ENCODE data around the gene GNG4.
"Not testable (repeated sequence)": the region's sequence is repeated elsewhere in the genome, so short reads cannot be mapped to it uniquely, and the experiment has no call there.

GNG4 gene

GRCh38 chr1:235582130-235582529 is 67.5 kb downstream of the GNG4 start:
- DNase-seq (ENCODE audit: low read depth): no peak

- DNase-seq (ENCODE audit: low read depth): no peak
Measured at GRCh38 chr1:235579891-235580290, 69.7 kb downstream of the GNG4 start.

GRCh38 chr1:235575597-235575996 is 74.0 kb downstream of the GNG4 start:
- DNase-seq (ENCODE audit: low read depth): no peak

GRCh38 chr1:235573880-235574279 is 75.7 kb downstream of the GNG4 start:
- no peak for DNase-seq (ENCODE audit: low read depth)

- DNase-seq (ENCODE audit: low read depth): not testable (repeated sequence)
Measured at GRCh38 chr1:235572971-235573370, 76.6 kb downstream of the GNG4 start.

- DNase-seq (ENCODE audit: low read depth): no peak
Measured at GRCh38 chr1:235571482-235571881, 78.1 kb downstream of the GNG4 start.

- no peak for DNase-seq (ENCODE audit: low read depth)
Measured at GRCh38 chr1:235567812-235568503, 81.6 kb downstream of the GNG4 start.

- DNase-seq (ENCODE audit: low read depth): no peak
Measured at GRCh38 chr1:235566084-235566483, 83.5 kb downstream of the GNG4 start.

GRCh38 chr1:235563513-235564061 is 86.0 kb downstream of the GNG4 start:
- no peak for DNase-seq (ENCODE audit: low read depth)

- DNase-seq (ENCODE audit: low read depth): no peak
Measured at GRCh38 chr1:235562589-235562988, 87.0 kb downstream of the GNG4 start.

GRCh38 chr1:235558621-235559169 is 90.9 kb downstream of the GNG4 start:
- DNase-seq (ENCODE audit: low read depth): no peak

GRCh38 chr1:235557495-235557894 is 92.1 kb downstream of the GNG4 start:
- no peak for DNase-seq (ENCODE audit: low read depth)

- DNase-seq (ENCODE audit: low read depth): no peak
Measured at GRCh38 chr1:235556807-235557206, 92.8 kb downstream of the GNG4 start.

GRCh38 chr1:235553112-235553551 is 96.5 kb downstream of the GNG4 start:
- DNase-seq (ENCODE audit: low read depth): no peak

GRCh38 chr1:235552146-235552716 is 97.4 kb downstream of the GNG4 start:
- DNase-seq (ENCODE audit: low read depth): no peak

GRCh38 chr1:235549351-235550139 is 100.0 kb downstream of the GNG4 start:
- DNase-seq (ENCODE audit: low read depth): no peak

- DNase-seq (ENCODE audit: low read depth): not testable (repeated sequence)
Measured at GRCh38 chr1:235546369-235547155, 103.0 kb downstream of the GNG4 start.

GRCh38 chr1:235545292-235545930 is 104.2 kb downstream of the GNG4 start:
- no peak for DNase-seq (ENCODE audit: low read depth)

- not testable (repeated sequence) for DNase-seq (ENCODE audit: low read depth)
Measured at GRCh38 chr1:235542845-235543244, 106.7 kb downstream of the GNG4 start.

- no peak for DNase-seq (ENCODE audit: low read depth)
Measured at GRCh38 chr1:235533476-235534168, 116.0 kb downstream of the GNG4 start.

- no peak for DNase-seq (ENCODE audit: low read depth)
Measured at GRCh38 chr1:235532360-235532759, 117.2 kb downstream of the GNG4 start.
